ENCODE results near the gene LRAT.

DNA sequence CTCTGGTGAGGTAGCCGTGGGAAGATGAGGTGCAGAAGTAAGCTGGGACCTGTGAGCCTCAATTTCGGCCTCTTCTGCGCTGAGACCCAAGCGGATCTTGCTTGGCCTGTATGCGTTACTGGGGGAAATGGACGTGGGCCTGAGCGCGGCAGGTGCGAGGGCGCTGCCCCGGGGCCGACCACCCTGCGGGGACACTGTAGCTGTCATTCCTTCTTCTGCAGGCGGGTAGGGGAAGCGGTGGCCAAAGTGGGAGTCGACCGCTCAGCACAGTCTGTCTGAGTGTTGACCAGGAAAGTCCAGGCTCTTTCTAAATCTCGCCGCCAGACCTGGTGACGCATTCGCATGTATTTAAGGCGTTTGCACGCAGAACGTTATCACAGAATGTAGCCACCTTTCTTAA is 3.3 kb upstream of the LRAT start:
- TF ChIP-seq, protein P1, sequence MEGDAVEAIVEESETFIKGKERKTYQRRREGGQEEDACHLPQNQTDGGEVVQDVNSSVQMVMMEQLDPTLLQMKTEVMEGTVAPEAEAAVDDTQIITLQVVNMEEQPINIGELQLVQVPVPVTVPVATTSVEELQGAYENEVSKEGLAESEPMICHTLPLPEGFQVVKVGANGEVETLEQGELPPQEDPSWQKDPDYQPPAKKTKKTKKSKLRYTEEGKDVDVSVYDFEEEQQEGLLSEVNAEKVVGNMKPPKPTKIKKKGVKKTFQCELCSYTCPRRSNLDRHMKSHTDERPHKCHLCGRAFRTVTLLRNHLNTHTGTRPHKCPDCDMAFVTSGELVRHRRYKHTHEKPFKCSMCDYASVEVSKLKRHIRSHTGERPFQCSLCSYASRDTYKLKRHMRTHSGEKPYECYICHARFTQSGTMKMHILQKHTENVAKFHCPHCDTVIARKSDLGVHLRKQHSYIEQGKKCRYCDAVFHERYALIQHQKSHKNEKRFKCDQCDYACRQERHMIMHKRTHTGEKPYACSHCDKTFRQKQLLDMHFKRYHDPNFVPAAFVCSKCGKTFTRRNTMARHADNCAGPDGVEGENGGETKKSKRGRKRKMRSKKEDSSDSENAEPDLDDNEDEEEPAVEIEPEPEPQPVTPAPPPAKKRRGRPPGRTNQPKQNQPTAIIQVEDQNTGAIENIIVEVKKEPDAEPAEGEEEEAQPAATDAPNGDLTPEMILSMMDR (IDR thresholded peaks at IDR 0.05): no peak
- TF ChIP-seq POLR2A (IDR thresholded peaks at IDR 0.05): no peak

All from thyroid gland (tissue), 4 donors.